SU-DHL-6 (cell line): ENCODE results near the gene OXTR.

ENCODE experiments used
- H2AFZ ChIP-seq: fragments of 200-600 bp; sonication (generic); 2 replicates; pipeline ENCODE4 v1.6.1; 2014; ENCODE audit warnings: low read depth, mild to moderate bottlenecking, moderate library complexity, mixed read lengths, antibody characterized with exemption, low read length; ENCODE audit not compliant: severe bottlenecking
- H3F3A ChIP-seq: fragments of 200-600 bp; shearing (Covaris generic); 2 replicates; pipeline ENCODE4 v1.6.0; 2016; ENCODE audit warnings: antibody characterized with exemption, mild to moderate bottlenecking; ENCODE audit not compliant: insufficient read depth
- H3K27ac ChIP-seq: fragments of 200-600 bp; sonication (generic); 2 replicates; pipeline ENCODE4 v1.5.1; 2016; ENCODE audit warnings: low read depth, mild to moderate bottlenecking, low read length, moderate library complexity, mixed read lengths
- H3K27me3 ChIP-seq: fragments of 200-600 bp; sonication (generic), shearing (Covaris generic); 2 replicates; pipeline ENCODE4 v1.6.0; 2014; ENCODE audit warnings: mild to moderate bottlenecking, low read length
- H3K36me3 ChIP-seq: fragments of 200-600 bp; sonication (generic); 2 replicates; pipeline ENCODE4 v1.6.1; 2014; ENCODE audit warnings: mild to moderate bottlenecking, low read length, mixed read lengths
- H3K4me2 ChIP-seq: fragments of 300-600, 200-600 bp; shearing (Covaris generic), sonication (generic); 2 replicates; pipeline ENCODE4 v1.6.0; 2014; ENCODE audit warnings: low read length, low read depth, mild to moderate bottlenecking; ENCODE audit not compliant: poor library complexity, severe bottlenecking
- H3K4me3 ChIP-seq: fragments of 200-600 bp; sonication (generic); 2 replicates; pipeline ENCODE4 v1.5.1; 2014; ENCODE audit warnings: antibody characterized with exemption, low read length, mild to moderate bottlenecking, mixed read lengths; ENCODE audit not compliant: insufficient read depth, poor library complexity, severe bottlenecking
- H3K79me2 ChIP-seq: fragments of 200-600 bp; sonication (generic); 2 replicates; pipeline ENCODE4 v1.6.1; 2014; ENCODE audit warnings: mild to moderate bottlenecking, low read length, moderate library complexity; ENCODE audit not compliant: insufficient read depth
- H3K9ac ChIP-seq: fragments of 200-600 bp; sonication (generic); 2 replicates; pipeline ENCODE4 v1.7.0; 2014; ENCODE audit warnings: mild to moderate bottlenecking, low read length
- H3K9me2 ChIP-seq: fragments of 200-600 bp; sonication (generic); replicated peaks from 2 replicates; pipeline ENCODE4 v1.6.1; 2014; ENCODE audit warnings: low read length; ENCODE audit not compliant: insufficient read depth
- H3K9me3 ChIP-seq: fragments of 200-600 bp; sonication (generic); 2 replicates; pipeline ENCODE4 v1.6.1; 2014; ENCODE audit warnings: low read length, mixed read lengths; ENCODE audit not compliant: insufficient read depth
- H4K20me1 ChIP-seq: fragments of 200-600 bp; sonication (generic); 2 replicates; pipeline ENCODE4 v1.6.1; 2014; ENCODE audit warnings: low read depth, mild to moderate bottlenecking, antibody characterized with exemption, low read length, moderate library complexity, mixed read lengths
- EZH2phosphoT487 ChIP-seq: fragments of 200-600 bp; sonication (generic), shearing (Covaris generic); conservative IDR thresholded peaks from 2 replicates; pipeline ENCODE4 v1.6.1; 2018; ENCODE audit warnings: mild to moderate bottlenecking, antibody characterized with exemption, low read length, moderate library complexity, mixed read lengths
- TF ChIP-seq, protein P1 (sequence below): fragments of 200-600 bp; sonication (generic); IDR thresholded peaks from one replicate; pipeline ENCODE4 v1.5.1; 2017; ENCODE audit warnings: antibody characterized with exemption, mild to moderate bottlenecking, low read length, moderate library complexity; ENCODE audit not compliant: insufficient read depth, poor library complexity, severe bottlenecking

Gene OXTR

GRCh38 chr3:8746780-8747345 is 22.6 kb downstream of the OXTR start:
- H3K27me3 ChIP-seq: no peaks in the 10 kb centered on the region
- no peaks in the 10 kb centered on the region for H3K9me3 ChIP-seq
- no peak overlapping the region for H3K9ac ChIP-seq
- H3K36me3 ChIP-seq: no peaks in the 10 kb centered on the region
- no peaks in the 10 kb centered on the region for H3F3A ChIP-seq
- H2AFZ ChIP-seq: no peak overlapping the region
- H3K4me3 ChIP-seq: no peak overlapping the region
- no peak overlapping the region for H3K27ac ChIP-seq
- H3K79me2 ChIP-seq: no peaks in the 10 kb centered on the region
- H3K4me2 ChIP-seq: no peak overlapping the region
- no peak for TF ChIP-seq EZH2phosphoT487
- TF ChIP-seq, protein P1, sequence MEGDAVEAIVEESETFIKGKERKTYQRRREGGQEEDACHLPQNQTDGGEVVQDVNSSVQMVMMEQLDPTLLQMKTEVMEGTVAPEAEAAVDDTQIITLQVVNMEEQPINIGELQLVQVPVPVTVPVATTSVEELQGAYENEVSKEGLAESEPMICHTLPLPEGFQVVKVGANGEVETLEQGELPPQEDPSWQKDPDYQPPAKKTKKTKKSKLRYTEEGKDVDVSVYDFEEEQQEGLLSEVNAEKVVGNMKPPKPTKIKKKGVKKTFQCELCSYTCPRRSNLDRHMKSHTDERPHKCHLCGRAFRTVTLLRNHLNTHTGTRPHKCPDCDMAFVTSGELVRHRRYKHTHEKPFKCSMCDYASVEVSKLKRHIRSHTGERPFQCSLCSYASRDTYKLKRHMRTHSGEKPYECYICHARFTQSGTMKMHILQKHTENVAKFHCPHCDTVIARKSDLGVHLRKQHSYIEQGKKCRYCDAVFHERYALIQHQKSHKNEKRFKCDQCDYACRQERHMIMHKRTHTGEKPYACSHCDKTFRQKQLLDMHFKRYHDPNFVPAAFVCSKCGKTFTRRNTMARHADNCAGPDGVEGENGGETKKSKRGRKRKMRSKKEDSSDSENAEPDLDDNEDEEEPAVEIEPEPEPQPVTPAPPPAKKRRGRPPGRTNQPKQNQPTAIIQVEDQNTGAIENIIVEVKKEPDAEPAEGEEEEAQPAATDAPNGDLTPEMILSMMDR: no peak
- no peaks in the 10 kb centered on the region for H3K9me2 ChIP-seq
- H4K20me1 ChIP-seq: no peaks in the 10 kb centered on the region

- H3K27me3 ChIP-seq: no peaks in the 10 kb centered on the region
- no peaks in the 10 kb centered on the region for H3K79me2 ChIP-seq
- H3K9me2 ChIP-seq: no peaks in the 10 kb centered on the region
- TF ChIP-seq, protein P1: no peak
- no peak for TF ChIP-seq EZH2phosphoT487
- H3K9me3 ChIP-seq: no peaks in the 10 kb centered on the region
- no peak overlapping the region for H3K27ac ChIP-seq
- no peak overlapping the region for H3K4me3 ChIP-seq
- no peak overlapping the region for H3K4me2 ChIP-seq
- H3K9ac ChIP-seq: no peak overlapping the region
- H2AFZ ChIP-seq: no peak overlapping the region
- no peaks in the 10 kb centered on the region for H3F3A ChIP-seq
- H4K20me1 ChIP-seq: no peaks in the 10 kb centered on the region
- H3K36me3 ChIP-seq: no peaks in the 10 kb centered on the region
Measured at GRCh38 chr3:8745619-8746370, 23.6 kb downstream of the OXTR start.

DNA sequence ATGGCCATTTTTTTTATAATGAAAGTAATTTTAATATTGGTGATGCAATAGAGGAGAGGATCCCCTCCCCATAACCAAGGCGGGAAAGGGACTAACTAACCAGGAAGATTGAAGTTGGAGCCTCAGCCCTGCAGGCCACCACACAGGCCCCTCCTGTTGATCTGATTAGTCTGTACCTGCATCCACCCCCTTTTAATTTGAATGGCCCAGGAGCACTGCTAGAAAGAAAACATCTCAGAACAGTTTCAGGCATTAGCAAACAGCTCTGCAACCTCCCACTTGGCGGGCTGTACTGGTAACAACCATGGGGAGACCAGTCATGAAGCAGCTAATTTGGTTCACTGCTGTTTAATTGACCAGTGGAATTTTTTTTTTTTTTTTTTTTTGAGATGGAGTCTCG is 25.5 kb downstream of the OXTR start:
- no peak for TF ChIP-seq EZH2phosphoT487
- TF ChIP-seq, protein P1: no peak
- Histone ChIP-seq H3K27ac (no peak overlapping the region), H3K4me2 (no peak overlapping the region), H3K27me3 (no peaks in the 10 kb centered on the region), H3K9me2 (no peaks in the 10 kb centered on the region), H3K36me3 (no peaks in the 10 kb centered on the region), H3K9me3 (no peaks in the 10 kb centered on the region), H4K20me1 (no peaks in the 10 kb centered on the region), H2AFZ (no peak overlapping the region), H3F3A (no peaks in the 10 kb centered on the region), H3K9ac (no peak overlapping the region), H3K79me2 (no peaks in the 10 kb centered on the region), H3K4me3 (no peak overlapping the region)
